ENCODE measurements around the gene SHANK1. TPM values are rescaled to one million over a fixed set of nuclear protein-coding genes. Genes with fewer than 3 reads are reported as not detected.

Gene SHANK1
- total RNA-seq, 1 donor from 2014 or later, result 14.0 TPM

- no peak for DNase-seq (ENCODE audit: low spot score in 2 of 2, unreplicated experiment in 2 of 2)
- Mint-ChIP-seq H3K36me3 (no peaks in the 10 kb centered on the region), H3K27me3 (ENCODE audit: low read depth) (peaks cover 77% of the 10 kb centered on the region), H3K4me1 (peaks cover 3% of the 10 kb centered on the region), H3K9me3 (no peaks in the 10 kb centered on the region), H3K27ac (no peak overlapping the region), H3K4me3 (no peak overlapping the region)
- no peak for TF ChIP-seq CTCF (IDR thresholded peaks at IDR 0.05; ENCODE audit: unreplicated experiment)
Observed at GRCh38 chr19:50664204-50664603, 55.4 kb downstream of the SHANK1 start.

- Mint-ChIP-seq H3K27me3 (ENCODE audit: low read depth) (peaks cover 79% of the 10 kb centered on the region), H3K27ac (no peak overlapping the region), H3K4me1 (peaks cover 5% of the 10 kb centered on the region), H3K36me3 (no peaks in the 10 kb centered on the region), H3K4me3 (no peak overlapping the region), H3K9me3 (no peaks in the 10 kb centered on the region)
- no peak for DNase-seq (ENCODE audit: low spot score in 2 of 2, unreplicated experiment in 2 of 2)
- no peak for TF ChIP-seq CTCF (IDR thresholded peaks at IDR 0.05; ENCODE audit: unreplicated experiment)
Observed at GRCh38 chr19:50663482-50663790, 56.2 kb downstream of the SHANK1 start.

GRCh38 chr19:50662651-50663481 lies 56.7 kb downstream of the SHANK1 start:
- H3K36me3 Mint-ChIP-seq, result no peaks in the 10 kb centered on the region
- TF ChIP-seq CTCF (IDR thresholded peaks at IDR 0.05; ENCODE audit: unreplicated experiment), result no peak
- H3K27ac Mint-ChIP-seq, result no peak overlapping the region
- no peaks in the 10 kb centered on the region for H3K9me3 Mint-ChIP-seq
- H3K27me3 Mint-ChIP-seq (ENCODE audit: low read depth), result peaks cover 84% of the 10 kb centered on the region
- DNase-seq (ENCODE audit: low spot score in 2 of 2, unreplicated experiment in 2 of 2), result no peak
- H3K4me1 Mint-ChIP-seq, result peaks cover 9% of the 10 kb centered on the region
- no peak overlapping the region for H3K4me3 Mint-ChIP-seq

GRCh38 chr19:50661766-50662650 lies 57.6 kb downstream of the SHANK1 start:
- no peak overlapping the region for H3K4me3 Mint-ChIP-seq
- DNase-seq (ENCODE audit: low spot score in 2 of 2, unreplicated experiment in 2 of 2), result no peak
- H3K9me3 Mint-ChIP-seq, result no peaks in the 10 kb centered on the region
- no peak for TF ChIP-seq CTCF (IDR thresholded peaks at IDR 0.05; ENCODE audit: unreplicated experiment)
- peaks cover 16% of the 10 kb centered on the region for H3K4me1 Mint-ChIP-seq
- no peaks in the 10 kb centered on the region for H3K36me3 Mint-ChIP-seq
- H3K27ac Mint-ChIP-seq, result no peak overlapping the region
- H3K27me3 Mint-ChIP-seq (ENCODE audit: low read depth), result peaks cover 91% of the 10 kb centered on the region

- Mint-ChIP-seq H3K27ac (no peak overlapping the region), H3K4me3 (no peak overlapping the region), H3K36me3 (no peaks in the 10 kb centered on the region), H3K27me3 (ENCODE audit: low read depth) (peaks cover 94% of the 10 kb centered on the region), H3K4me1 (peaks cover 16% of the 10 kb centered on the region), H3K9me3 (no peaks in the 10 kb centered on the region)
- TF ChIP-seq CTCF (IDR thresholded peaks at IDR 0.05; ENCODE audit: unreplicated experiment), result no peak
- no peak for DNase-seq (ENCODE audit: low spot score in 2 of 2, unreplicated experiment in 2 of 2)
Observed at GRCh38 chr19:50661023-50661422, 58.6 kb downstream of the SHANK1 start.
